SK-N-SH treated with all-trans-retinoic acid at 6 μM for 48 hours (cell line): ENCODE measurements around the gene CYBC1.

ENCODE experiments used
- ARNTL ChIP-seq: fragments of 450-650 bp; formaldehyde crosslinking; IDR thresholded peaks from 2 replicates; pipeline ENCODE4 v1.5.0; 2020; ENCODE audit warnings: low read depth, mild to moderate bottlenecking, moderate library complexity, borderline replicate concordance
- ZFP3 ChIP-seq: fragments of 250-450 bp; sonication (Bioruptor Pico); IDR thresholded peaks from 2 replicates; pipeline ENCODE4 v1.5.0; 2020; ENCODE audit warnings: mild to moderate bottlenecking, moderate library complexity
- ZNF565 ChIP-seq: fragments of 450-650 bp; formaldehyde crosslinking; conservative IDR thresholded peaks from 2 replicates; pipeline ENCODE4 v1.5.0; 2020; ENCODE audit warnings: low read depth, mild to moderate bottlenecking, moderate library complexity

- TF ChIP-seq ARNTL, result no peak
- TF ChIP-seq ZFP3 (CRISPR knock-in tag), result no peak
- TF ChIP-seq ZNF565 (CRISPR knock-in tag), result no peak
Measured at GRCh38 chr17:82449883-82450356, 632 bp downstream of the CYBC1 start.
